Forelimb muscle (tissue), 1 donor: Measurements from ENCODE around the gene RIPK3. TPM values are rescaled to one million over a fixed set of nuclear protein-coding genes. Genes with fewer than 3 reads are reported as not detected.

ENCODE experiments used
- DNase-seq: peaks from one replicate; pipeline ENCODE4 v3.0.0-alpha.2; 2013; ENCODE audit warnings: low read depth
- polyA plus RNA-seq: library from polyadenylated mRNA; unstranded; fragments of 120-200 nt; gene quantifications from one replicate; pipeline ENCODE4 v1.2.1, GENCODE V29; 2013; ENCODE audit not compliant: insufficient read length

The RIPK3 gene
- polyA plus RNA-seq, 1 donor, result 1.1 TPM

DNA sequence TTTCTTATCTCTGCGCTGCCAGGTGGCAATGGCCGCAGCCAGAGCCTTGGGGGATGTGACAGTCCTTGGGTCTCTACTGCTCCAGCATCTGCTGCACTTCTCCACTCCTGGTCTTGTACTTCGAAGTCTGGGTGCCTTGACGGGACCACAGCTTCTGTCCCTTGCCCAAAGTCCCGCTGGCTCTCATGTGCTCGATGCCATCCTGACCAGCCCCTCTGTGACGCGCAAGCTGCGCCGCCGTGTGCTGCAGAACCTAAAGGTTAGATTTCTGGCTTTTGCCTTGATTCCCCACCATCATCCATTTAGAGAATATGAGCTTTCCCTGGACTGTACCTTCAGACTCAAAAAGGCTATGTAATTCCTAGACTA is 35.8 kb downstream of the RIPK3 start:
- no peak for DNase-seq

- no peak for DNase-seq
Measured at GRCh38 chr14:24300326-24300980, 39.3 kb downstream of the RIPK3 start.

- peak; percentile 69 for DNase-seq
Measured at GRCh38 chr14:24299255-24300191, 40.3 kb downstream of the RIPK3 start, which contains the start of the genes DHRS1 and NOP9. Gene DHRS1, minus strand, starts transcription at chr14:24299780. Its CDS starts 674 bp downstream, at chr14:24299106. Gene NOP9, plus strand, starts transcription at chr14:24299850. Its CDS starts 105 bp downstream, at chr14:24299955.

DNA sequence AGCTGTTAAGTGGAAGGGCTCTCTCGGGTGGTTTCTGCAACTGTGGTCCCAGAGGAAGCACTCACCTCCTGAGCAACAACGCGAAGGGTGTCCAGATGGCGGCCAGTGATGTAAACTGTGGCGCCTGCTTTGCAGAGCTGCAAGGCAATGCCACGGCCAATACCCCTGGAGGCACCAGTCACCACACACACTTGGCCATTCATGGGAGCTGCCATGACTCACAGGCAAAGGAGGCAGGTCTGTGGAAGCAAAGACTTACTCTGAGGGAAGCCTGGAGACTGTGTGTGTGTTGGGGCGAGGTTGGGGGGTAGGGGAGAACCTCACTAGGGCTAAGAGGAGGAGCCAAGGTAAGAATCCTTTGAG is 40.9 kb downstream of the RIPK3 start:
- no peak for DNase-seq

DNA sequence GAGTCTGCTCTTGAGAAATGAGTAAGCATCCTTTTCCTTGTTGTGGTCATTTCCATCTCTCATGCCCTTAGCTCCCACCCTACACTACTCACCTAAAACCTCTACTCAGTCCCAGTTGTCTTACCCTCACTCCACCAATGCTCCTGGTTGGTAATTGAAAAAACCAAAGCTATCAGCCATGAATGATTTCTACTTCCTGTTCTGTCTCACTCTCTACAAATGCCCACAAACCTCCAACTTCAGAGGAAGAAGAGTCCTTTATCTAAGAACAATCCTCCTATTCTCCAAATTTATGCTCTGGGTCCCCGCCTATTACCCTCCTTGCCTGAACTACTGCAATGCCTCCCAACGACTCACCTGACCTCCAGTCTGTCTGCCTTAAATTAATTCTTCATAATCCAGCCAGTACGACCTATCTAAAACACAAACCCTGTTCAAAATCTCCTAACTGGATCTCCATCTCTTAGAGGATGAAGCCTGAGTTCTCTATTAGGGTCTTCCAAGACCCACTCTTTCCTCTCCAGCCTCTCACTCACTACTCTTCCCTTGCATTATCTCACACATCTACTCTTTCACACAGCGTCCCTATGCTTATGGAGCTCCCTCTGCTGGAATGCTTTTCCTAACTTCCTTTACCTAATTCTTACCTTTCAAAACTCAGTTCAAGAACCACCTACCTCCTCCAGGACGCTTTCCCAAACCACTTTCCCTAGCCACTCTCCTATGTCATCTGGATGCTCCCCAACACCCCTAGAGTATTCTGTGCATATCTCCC is 42.4 kb downstream of the RIPK3 start:
- no peak for DNase-seq

DNA sequence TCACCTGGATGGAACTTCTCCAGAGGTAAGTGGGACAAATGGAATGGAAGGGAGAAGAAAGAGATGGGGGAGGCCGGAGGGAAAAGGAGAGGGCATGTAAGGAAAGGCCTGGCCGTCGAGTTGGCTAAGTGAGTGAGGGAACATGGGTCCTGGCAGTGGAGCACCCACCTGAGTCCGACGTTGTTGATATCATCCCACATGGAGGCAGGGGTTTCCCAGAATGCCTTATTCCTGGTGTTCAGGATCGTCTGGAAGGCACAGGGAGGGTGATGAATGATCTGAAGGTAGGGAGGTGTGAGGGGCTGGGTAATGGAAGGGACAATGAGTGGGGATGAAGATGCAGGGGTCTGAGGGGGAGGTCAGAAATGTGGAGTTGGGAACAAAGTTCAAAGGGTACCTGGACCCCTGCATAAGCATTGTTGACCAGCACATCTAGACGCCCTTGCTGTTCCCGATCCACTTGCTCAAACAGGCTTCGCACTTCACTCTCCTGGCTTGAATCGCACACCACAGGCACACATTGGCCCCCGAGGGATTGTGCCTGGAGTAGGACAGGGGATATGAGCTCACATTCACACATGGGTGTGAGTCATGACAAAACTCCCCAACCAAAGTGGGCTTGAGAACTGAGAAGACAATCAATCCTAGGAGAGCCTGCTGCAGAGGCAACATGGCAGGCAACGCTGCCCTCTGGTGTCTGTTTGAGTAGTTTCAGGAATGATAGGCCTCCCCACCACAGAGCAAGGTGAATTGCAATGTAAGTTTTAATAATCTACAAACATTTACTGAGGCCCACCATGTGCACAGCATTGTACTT is 43.2 kb downstream of the RIPK3 start:
- peak; percentile 45 for DNase-seq

DNA sequence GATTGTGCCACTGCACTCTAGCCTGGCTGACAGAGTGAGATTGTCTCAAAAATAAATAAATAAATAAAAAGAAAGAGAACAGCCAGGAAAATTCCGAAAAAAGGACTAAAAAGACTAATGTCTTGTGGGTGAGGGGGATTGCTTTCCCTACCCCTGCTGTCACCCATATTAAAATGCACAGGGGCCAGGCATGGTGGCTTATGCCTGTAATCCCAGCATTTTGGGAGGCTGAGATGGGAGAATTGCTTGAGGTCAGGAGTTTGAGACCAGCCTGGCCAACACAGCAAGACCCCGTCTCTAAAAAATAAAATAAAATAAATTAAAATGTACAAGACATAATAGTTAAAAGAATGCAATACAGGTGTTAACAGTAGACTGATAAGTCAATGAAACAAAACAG is 46.3 kb downstream of the RIPK3 start:
- no peak for DNase-seq

DNA sequence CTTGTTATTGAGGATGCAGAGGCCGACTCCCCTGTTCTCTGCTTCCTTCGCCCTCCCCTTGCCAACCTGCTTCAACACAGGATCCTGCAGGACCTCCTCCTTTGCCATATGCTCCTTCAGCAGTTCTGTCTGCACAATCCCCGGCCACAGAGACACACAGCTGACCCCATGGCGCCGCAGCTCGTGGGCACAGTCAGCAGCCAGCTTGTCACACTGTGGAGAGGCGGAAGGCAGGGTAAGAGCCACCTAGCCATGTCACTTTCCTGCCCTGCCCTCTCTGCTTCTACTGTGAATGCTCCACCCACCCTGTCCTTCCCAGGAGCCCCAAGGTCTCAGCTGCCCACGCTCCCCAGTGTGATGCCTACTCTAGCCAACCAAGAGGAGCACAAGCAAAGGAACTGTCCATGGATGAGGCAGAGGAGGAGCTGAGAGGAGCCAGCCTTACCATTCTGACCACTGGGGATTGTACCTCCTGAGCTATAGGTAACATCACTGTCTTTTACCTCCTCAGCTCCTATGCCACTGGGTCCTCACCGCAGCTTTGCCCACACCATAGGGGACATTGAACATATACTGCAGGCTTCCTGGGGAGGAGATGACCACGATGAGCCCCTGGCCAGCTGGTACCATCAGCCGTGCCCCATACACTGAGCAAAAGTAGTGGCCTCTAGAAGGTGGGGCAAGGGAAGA is 47.5 kb downstream of the RIPK3 start:
- DNase-seq, result no peak

- no peak for DNase-seq
Measured at GRCh38 chr14:24291446-24292117, 48.2 kb downstream of the RIPK3 start.

- DNase-seq, result no peak
Measured at GRCh38 chr14:24290746-24291145, 49.0 kb downstream of the RIPK3 start.

- no peak for DNase-seq
Measured at GRCh38 chr14:24289649-24290280, 50.0 kb downstream of the RIPK3 start.

- DNase-seq, result no peak
Measured at GRCh38 chr14:24286996-24287395, 52.8 kb downstream of the RIPK3 start.

Other genes with a start within 250 kb of the RIPK3 start
- 3.6 TPM for gene PCK2, start 245.7 kb downstream of the RIPK3 start, polyA plus RNA-seq
- gene DCAF11, start 225.2 kb downstream of the RIPK3 start, polyA plus RNA-seq, result 45.7 TPM
- 1.8 TPM for gene NRL, start 225.0 kb downstream of the RIPK3 start, polyA plus RNA-seq
- 164 TPM for gene FITM1, start 209.3 kb downstream of the RIPK3 start, polyA plus RNA-seq
- 110 TPM for gene PSME1, start 203.8 kb downstream of the RIPK3 start, polyA plus RNA-seq
- gene EMC9, start 198.4 kb downstream of the RIPK3 start, polyA plus RNA-seq, result 32.1 TPM
- 74.3 TPM for gene PSME2, start 193.4 kb downstream of the RIPK3 start, polyA plus RNA-seq
- 32.6 TPM for gene RNF31, start 192.5 kb downstream of the RIPK3 start, polyA plus RNA-seq
- gene IRF9, start 178.7 kb downstream of the RIPK3 start, polyA plus RNA-seq, result 25.1 TPM
- 8.2 TPM for gene REC8, start 167.9 kb downstream of the RIPK3 start, polyA plus RNA-seq
- 26.4 TPM for gene IPO4, start 151.2 kb downstream of the RIPK3 start, polyA plus RNA-seq
- gene TM9SF1, start 144.6 kb downstream of the RIPK3 start, polyA plus RNA-seq, result 18.8 TPM
- gene TSSK4, start 134.3 kb downstream of the RIPK3 start, polyA plus RNA-seq, result 5.0 TPM
- gene CHMP4A, start 126.5 kb downstream of the RIPK3 start, polyA plus RNA-seq, result 40.0 TPM
- 5.5 TPM for gene MDP1, start 123.9 kb downstream of the RIPK3 start, polyA plus RNA-seq
- gene NEDD8, start 107.6 kb downstream of the RIPK3 start, polyA plus RNA-seq, result 188 TPM
- gene GMPR2, start 107.1 kb downstream of the RIPK3 start, polyA plus RNA-seq, result 53.3 TPM
- 37.0 TPM for gene TINF2, start 97.4 kb downstream of the RIPK3 start, polyA plus RNA-seq
- gene TGM1, start 76.8 kb downstream of the RIPK3 start, polyA plus RNA-seq, result 0.86 TPM
- 14.7 TPM for gene RABGGTA, start 68.4 kb downstream of the RIPK3 start, polyA plus RNA-seq
- 15.0 TPM for gene DHRS1, start 40.2 kb downstream of the RIPK3 start, polyA plus RNA-seq
- 21.1 TPM for gene NOP9, start 40.1 kb downstream of the RIPK3 start, polyA plus RNA-seq
- 8.2 TPM for gene CIDEB, start 32.0 kb downstream of the RIPK3 start, polyA plus RNA-seq
- 2.0 TPM for gene LTB4R2, start 29.9 kb downstream of the RIPK3 start, polyA plus RNA-seq
- 2.1 TPM for gene LTB4R, start 28.5 kb downstream of the RIPK3 start, polyA plus RNA-seq
- gene ADCY4, start 4.9 kb downstream of the RIPK3 start, polyA plus RNA-seq, result 15.2 TPM
- gene NFATC4, start 28.2 kb upstream of the RIPK3 start, polyA plus RNA-seq, result 39.2 TPM
- 23.1 TPM for gene NYNRIN, start 59.0 kb upstream of the RIPK3 start, polyA plus RNA-seq
- 2.4 TPM for gene CBLN3, start 89.7 kb upstream of the RIPK3 start, polyA plus RNA-seq
- gene KHNYN, start 90.0 kb upstream of the RIPK3 start, polyA plus RNA-seq, result 38.1 TPM
- gene SDR39U1, start 102.8 kb upstream of the RIPK3 start, polyA plus RNA-seq, result 54.1 TPM
- gene CMA1, start 168.3 kb upstream of the RIPK3 start, polyA plus RNA-seq, result not detected
- gene CTSG, start 236.3 kb upstream of the RIPK3 start, polyA plus RNA-seq, result 2.5 TPM